Retinal pigment epithelial cell (primary cell): ENCODE data around the gene AXL.

Experiments
- DNase-seq: peaks from one replicate; pipeline ENCODE4 v3.0.0-alpha.2; 2010; ENCODE audit warnings: low read depth
- H3K4me3 ChIP-seq: 2 replicates; pipeline ENCODE4 v1.5.1; 2011; ENCODE audit warnings: mild to moderate bottlenecking, low read length, control low read depth, moderate library complexity
- CTCF ChIP-seq: conservative IDR thresholded peaks from 2 replicates; pipeline ENCODE4 v1.5.1; 2011; ENCODE audit warnings: low read depth, low read length, control low read depth, inconsistent platforms

The AXL gene

GRCh38 chr19:41307954-41308449, 89.0 kb downstream of the AXL start:
- H3K4me3 ChIP-seq = no peak overlapping the region
- no peak for TF ChIP-seq CTCF
- no peak for DNase-seq

GRCh38 chr19:41308450-41309179, 89.6 kb downstream of the AXL start:
- peak; percentile 99 for TF ChIP-seq CTCF
- H3K4me3 ChIP-seq = no peak overlapping the region
- no peak for DNase-seq

GRCh38 chr19:41309180-41310032, 90.4 kb downstream of the AXL start:
- peak overlapping the region; percentile 71 for H3K4me3 ChIP-seq
- TF ChIP-seq CTCF = no peak
- no peak for DNase-seq

GRCh38 chr19:41310033-41310831, 91.2 kb downstream of the AXL start, which contains the start of gene CCDC97:
CCDC97 (plus strand) TSS chr19:41310172; CDS start chr19:41310311, 139 bp downstream.
- peak within 1 kb of the TSS; percentile 71 for H3K4me3 ChIP-seq
- DNase-seq = no peak
- TF ChIP-seq CTCF = no peak

GRCh38 chr19:41311072-41311471, 92.0 kb downstream of the AXL start:
- no peak for TF ChIP-seq CTCF
- H3K4me3 ChIP-seq = peak overlapping the region; percentile 71

More at GRCh38 chr19:41311072-41311471, 92.0 kb downstream of the AXL start:
- no peak for DNase-seq
